Stimulated activated naive CD8-positive, alpha-beta T cell treated with anti-CD3 and anti-CD28 coated beads, Interleukin-15, Interleukin-2, amounts not matched to agents 100 ng/mL and 50 ng/mL, for 24 hours (primary cell): ENCODE data around the gene COPS6.

Source experiments
- H3K27ac Mint-ChIP-seq: one replicate; pipeline ENCODE4 v1.8.0; 2021; ENCODE audit warnings: mild to moderate bottlenecking, mixed read lengths
- H3K27me3 Mint-ChIP-seq: one replicate; pipeline ENCODE4 v1.8.0; 2021; ENCODE audit warnings: mixed read lengths
- H3K36me3 Mint-ChIP-seq: one replicate; pipeline ENCODE4 v1.8.0; 2021; ENCODE audit warnings: low read depth, mixed read lengths
- H3K4me1 Mint-ChIP-seq: one replicate; pipeline ENCODE4 v1.8.0; 2021; ENCODE audit warnings: low read depth, mixed read lengths
- H3K4me3 Mint-ChIP-seq: one replicate; pipeline ENCODE4 v1.8.0; 2021; ENCODE audit warnings: mild to moderate bottlenecking, mixed read lengths
- H3K9me3 Mint-ChIP-seq: one replicate; pipeline ENCODE4 v1.8.0; 2021; ENCODE audit warnings: mixed read lengths

The COPS6 gene

GRCh38 chr7:100090527-100091410 is 2.0 kb downstream of the COPS6 start:
- H3K4me1 Mint-ChIP-seq, result peaks cover 58% of the 10 kb centered on the region
- peak overlapping the region; percentile 54 for H3K4me3 Mint-ChIP-seq
- peaks cover 55% of the 10 kb centered on the region for H3K36me3 Mint-ChIP-seq
- no peaks in the 10 kb centered on the region for H3K9me3 Mint-ChIP-seq
- H3K27ac Mint-ChIP-seq, result peak overlapping the region; percentile 63
- no peaks in the 10 kb centered on the region for H3K27me3 Mint-ChIP-seq

- Mint-ChIP-seq H3K4me3 (peak overlapping the region; percentile 30), H3K9me3 (no peaks in the 10 kb centered on the region), H3K36me3 (peaks cover 62% of the 10 kb centered on the region), H3K27me3 (no peaks in the 10 kb centered on the region), H3K27ac (peak overlapping the region; percentile 63), H3K4me1 (peaks cover 60% of the 10 kb centered on the region)
These were observed 2.8 kb downstream of the COPS6 start for GRCh38 chr7:100091411-100092181.

GRCh38 chr7:100093054-100093453 is 4.3 kb downstream of the COPS6 start:
- no peaks in the 10 kb centered on the region for H3K27me3 Mint-ChIP-seq
- no peak overlapping the region for H3K4me3 Mint-ChIP-seq
- peaks cover 62% of the 10 kb centered on the region for H3K4me1 Mint-ChIP-seq
- H3K36me3 Mint-ChIP-seq, result peaks cover 75% of the 10 kb centered on the region
- H3K9me3 Mint-ChIP-seq, result no peaks in the 10 kb centered on the region
- no peak overlapping the region for H3K27ac Mint-ChIP-seq

GRCh38 chr7:100093498-100093897 is 4.7 kb downstream of the COPS6 start:
- H3K27me3 Mint-ChIP-seq, result no peaks in the 10 kb centered on the region
- H3K4me1 Mint-ChIP-seq, result peaks cover 62% of the 10 kb centered on the region
- no peaks in the 10 kb centered on the region for H3K9me3 Mint-ChIP-seq
- no peak overlapping the region for H3K4me3 Mint-ChIP-seq
- peaks cover 79% of the 10 kb centered on the region for H3K36me3 Mint-ChIP-seq
- H3K27ac Mint-ChIP-seq, result peak overlapping the region; percentile 52

DNA sequence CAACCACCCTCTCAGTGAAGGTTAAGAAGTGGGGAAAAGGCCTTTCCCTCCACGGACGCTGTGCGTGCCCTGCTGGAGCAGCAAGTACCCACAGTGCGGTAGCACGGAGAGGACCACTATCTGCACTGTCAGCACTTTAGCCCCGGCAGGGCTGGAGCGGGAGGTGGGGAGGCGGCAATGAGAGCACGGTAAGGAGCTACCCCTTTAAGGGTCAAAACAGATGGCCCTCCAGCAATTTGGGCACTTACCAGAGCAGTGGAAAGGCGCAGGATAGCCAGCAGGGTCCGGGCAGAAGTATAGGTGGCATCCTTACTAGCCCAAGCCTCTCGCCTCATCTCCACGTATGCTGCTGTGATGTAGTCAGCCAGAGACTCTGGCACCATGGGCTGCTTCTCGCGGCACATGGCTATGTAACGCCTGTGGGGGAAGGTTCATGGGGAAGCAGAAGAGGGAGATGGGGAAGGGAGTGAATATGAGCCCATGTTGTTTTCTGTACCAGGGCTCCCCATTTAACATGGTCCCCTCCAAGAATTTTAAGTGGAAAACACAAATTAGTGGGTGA is 5.2 kb downstream of the COPS6 start:
- H3K9me3 Mint-ChIP-seq, result no peaks in the 10 kb centered on the region
- H3K27ac Mint-ChIP-seq, result no peak overlapping the region
- peaks cover 84% of the 10 kb centered on the region for H3K36me3 Mint-ChIP-seq
- H3K27me3 Mint-ChIP-seq, result no peaks in the 10 kb centered on the region
- H3K4me1 Mint-ChIP-seq, result peaks cover 66% of the 10 kb centered on the region
- H3K4me3 Mint-ChIP-seq, result no peak overlapping the region

GRCh38 chr7:100095289-100095688 is 6.5 kb downstream of the COPS6 start:
- H3K9me3 Mint-ChIP-seq, result no peaks in the 10 kb centered on the region
- H3K27ac Mint-ChIP-seq, result peak overlapping the region; percentile 23
- H3K4me3 Mint-ChIP-seq, result no peak overlapping the region
- H3K27me3 Mint-ChIP-seq, result no peaks in the 10 kb centered on the region
- H3K4me1 Mint-ChIP-seq, result peaks cover 66% of the 10 kb centered on the region
- peaks cover 97% of the 10 kb centered on the region for H3K36me3 Mint-ChIP-seq

- Mint-ChIP-seq H3K9me3 (no peaks in the 10 kb centered on the region), H3K4me1 (peaks cover 65% of the 10 kb centered on the region), H3K4me3 (no peak overlapping the region), H3K36me3 (peaks cover 97% of the 10 kb centered on the region), H3K27me3 (no peaks in the 10 kb centered on the region), H3K27ac (peak overlapping the region; percentile 76)
These were observed 6.9 kb downstream of the COPS6 start for GRCh38 chr7:100095704-100096103.

DNA sequence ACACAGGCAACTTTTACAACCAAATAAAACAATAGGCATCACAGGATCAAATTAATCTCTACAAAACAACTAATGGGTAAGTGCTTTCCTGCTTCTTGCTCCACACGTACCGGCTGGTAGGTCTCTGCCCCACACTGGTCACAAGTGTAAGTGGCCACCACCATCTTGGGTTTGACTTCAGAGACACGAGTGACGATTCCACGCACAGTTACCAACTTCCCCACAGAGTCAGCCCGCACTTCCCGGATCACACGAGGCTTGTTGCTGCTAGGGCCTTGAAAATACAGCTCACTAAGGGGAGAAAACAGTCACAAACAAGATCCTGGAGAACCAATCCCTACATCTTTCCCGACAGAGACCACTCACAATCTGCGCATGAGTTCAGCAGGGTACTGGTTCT is 10.1 kb downstream of the COPS6 start:
- peak overlapping the region; percentile 79 for H3K27ac Mint-ChIP-seq
- H3K9me3 Mint-ChIP-seq, result no peaks in the 10 kb centered on the region
- H3K36me3 Mint-ChIP-seq, result peaks cover 73% of the 10 kb centered on the region
- peaks cover 55% of the 10 kb centered on the region for H3K4me1 Mint-ChIP-seq
- peak overlapping the region; percentile 89 for H3K4me3 Mint-ChIP-seq
- no peaks in the 10 kb centered on the region for H3K27me3 Mint-ChIP-seq

GRCh38 chr7:100099452-100099851 is 10.7 kb downstream of the COPS6 start:
- H3K36me3 Mint-ChIP-seq, result peaks cover 71% of the 10 kb centered on the region

DNA sequence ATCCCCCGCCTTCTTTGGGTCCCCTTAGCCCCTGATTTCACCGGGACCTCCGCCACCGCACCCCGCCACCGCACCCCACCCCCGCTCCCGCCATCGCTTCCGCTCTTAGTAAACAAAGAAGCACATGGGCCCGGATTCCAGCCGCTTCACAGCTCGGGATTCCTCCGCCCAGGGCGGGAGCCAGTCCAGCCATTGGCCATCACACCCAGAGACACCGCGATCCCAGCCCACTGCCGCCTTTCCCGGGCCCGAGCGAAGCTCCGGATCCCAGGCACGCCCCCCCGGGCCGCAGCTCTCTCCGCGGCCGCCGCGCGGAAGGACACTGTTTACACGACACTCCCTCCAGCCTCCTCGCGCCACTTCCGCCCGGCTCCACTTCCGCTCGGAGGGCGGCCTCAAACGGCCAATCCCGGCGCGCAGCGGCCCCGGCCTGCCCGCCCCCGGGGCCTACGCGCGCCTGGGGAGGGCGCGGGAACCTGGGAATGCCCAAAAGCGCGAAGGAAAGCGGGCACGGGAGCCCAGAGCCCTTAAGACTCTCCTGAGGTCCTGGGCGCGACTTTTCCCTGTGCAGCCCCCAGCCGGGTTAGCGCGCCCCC is 11.7 kb downstream of the COPS6 start:
- Mint-ChIP-seq H3K36me3 (peaks cover 63% of the 10 kb centered on the region), H3K4me3 (peak overlapping the region; percentile 89)

More at GRCh38 chr7:100099452-100099851, 10.7 kb downstream of the COPS6 start:
- Mint-ChIP-seq H3K4me3 (peak overlapping the region; percentile 89), H3K9me3 (no peaks in the 10 kb centered on the region), H3K27me3 (no peaks in the 10 kb centered on the region), H3K4me1 (peaks cover 55% of the 10 kb centered on the region), H3K27ac (peak overlapping the region; percentile 96)

GRCh38 chr7:100101016-100101862 is 12.5 kb downstream of the COPS6 start, which contains the start of the genes AP4M1 and MCM7:
Gene AP4M1, plus strand, starts transcription at chr7:100101643. Its CDS starts 72 bp downstream, at chr7:100101715.
Gene MCM7, minus strand, starts transcription at chr7:100101397. Its CDS starts 103 bp downstream, at chr7:100101294.
- no peaks in the 10 kb centered on the region for H3K27me3 Mint-ChIP-seq
- H3K9me3 Mint-ChIP-seq, result no peaks in the 10 kb centered on the region
- peak within 1 kb of the TSS; percentile 89 for H3K4me3 Mint-ChIP-seq
- peak within 1 kb of the TSS; percentile 96 for H3K27ac Mint-ChIP-seq
- H3K36me3 Mint-ChIP-seq, result peaks cover 58% of the 10 kb centered on the region
- peaks cover 46% of the 10 kb centered on the region for H3K4me1 Mint-ChIP-seq

More for the DNA sequence above, 11.7 kb downstream of the COPS6 start:
- Mint-ChIP-seq H3K27ac (peak overlapping the region; percentile 96), H3K4me1 (peaks cover 51% of the 10 kb centered on the region), H3K9me3 (no peaks in the 10 kb centered on the region), H3K27me3 (no peaks in the 10 kb centered on the region)

DNA sequence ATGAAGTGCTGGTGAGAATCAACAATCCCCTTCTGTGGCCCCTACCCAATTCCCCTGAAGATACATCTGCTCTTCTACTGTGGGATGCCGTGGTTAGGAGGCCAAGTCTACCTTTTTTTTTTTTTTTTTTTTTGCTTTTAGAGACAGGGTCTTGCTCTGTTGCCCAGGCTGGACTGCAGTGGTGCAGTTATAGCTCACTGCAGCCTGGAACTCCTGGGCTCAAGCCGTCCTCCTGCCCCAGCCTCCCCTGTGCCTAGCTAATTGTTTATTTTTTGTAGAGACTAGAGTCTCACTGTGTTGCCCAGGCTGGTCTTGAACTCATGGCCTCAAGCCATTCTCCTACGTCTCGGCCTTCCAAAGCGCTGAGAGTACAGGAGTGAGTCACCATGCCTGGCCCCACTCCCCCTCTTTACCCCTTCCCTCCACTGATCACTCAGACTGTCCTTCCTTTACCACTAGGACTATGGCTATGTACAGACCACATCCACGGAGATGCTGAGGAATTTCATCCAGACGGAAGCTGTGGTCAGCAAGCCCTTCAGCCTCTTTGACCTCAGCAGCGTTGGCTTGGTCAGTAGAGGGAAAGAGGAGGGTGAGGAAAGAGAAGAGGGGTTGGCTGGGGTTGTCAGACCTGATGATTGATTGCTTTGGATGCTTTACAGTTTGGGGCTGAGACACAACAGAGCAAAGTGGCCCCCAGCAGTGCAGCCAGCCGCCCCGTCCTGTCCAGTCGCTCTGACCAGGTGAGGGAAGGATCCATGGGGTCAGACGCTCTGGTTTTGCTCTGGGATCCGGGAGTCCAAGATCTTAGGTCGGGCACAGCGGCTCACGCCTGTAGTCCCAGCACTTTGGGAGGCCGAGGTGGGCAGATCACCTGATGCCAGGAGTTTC is 14.4 kb downstream of the COPS6 start:
- Mint-ChIP-seq H3K27ac (peak overlapping the region; percentile 78), H3K4me1 (peaks cover 34% of the 10 kb centered on the region), H3K27me3 (no peaks in the 10 kb centered on the region), H3K4me3 (peak overlapping the region; percentile 89), H3K36me3 (peaks cover 55% of the 10 kb centered on the region), H3K9me3 (no peaks in the 10 kb centered on the region)

- Mint-ChIP-seq H3K4me1 (peaks cover 11% of the 10 kb centered on the region), H3K4me3 (no peak overlapping the region), H3K27me3 (no peaks in the 10 kb centered on the region), H3K27ac (no peak overlapping the region), H3K9me3 (no peaks in the 10 kb centered on the region), H3K36me3 (peaks cover 37% of the 10 kb centered on the region)
These were observed 16.8 kb downstream of the COPS6 start for GRCh38 chr7:100105534-100105933.
